CD4-positive, alpha-beta T cell treated with Interleukin-15 for 4 hours (primary cell): Measurements from ENCODE around the gene CCDC102B.
"Not testable (repeated sequence)": the region's sequence is repeated elsewhere in the genome, so short reads cannot be mapped to it uniquely, and the experiment has no call there.

Source experiments
- DNase-seq: peaks from one replicate; pipeline ENCODE4 v3.0.0-alpha.2; 2020; ENCODE audit warnings: low spot score

CCDC102B gene

GRCh38 chr18:68915061-68915460, 117.2 kb downstream of the CCDC102B start:
- no peak for DNase-seq

- DNase-seq, result no peak
These were observed 118.9 kb downstream of the CCDC102B start for GRCh38 chr18:68916734-68917133.

GRCh38 chr18:68918216-68918615, 120.3 kb downstream of the CCDC102B start:
- no peak for DNase-seq

GRCh38 chr18:68919900-68920299, 122.0 kb downstream of the CCDC102B start:
- DNase-seq, result no peak

- DNase-seq, result no peak
These were observed 124.5 kb downstream of the CCDC102B start for GRCh38 chr18:68922392-68922791.

- DNase-seq, result no peak
These were observed 127.4 kb downstream of the CCDC102B start for GRCh38 chr18:68925268-68925667.

GRCh38 chr18:68928762-68929675, 131.1 kb downstream of the CCDC102B start:
- no peak for DNase-seq

GRCh38 chr18:68935686-68936085, 137.8 kb downstream of the CCDC102B start:
- no peak for DNase-seq

GRCh38 chr18:68937029-68937599, 139.2 kb downstream of the CCDC102B start:
- DNase-seq, result no peak

GRCh38 chr18:68940039-68940438, 142.2 kb downstream of the CCDC102B start:
- no peak for DNase-seq

- no peak for DNase-seq
These were observed 142.9 kb downstream of the CCDC102B start for GRCh38 chr18:68940754-68941153.

GRCh38 chr18:68942230-68942629, 144.3 kb downstream of the CCDC102B start:
- no peak for DNase-seq

- DNase-seq, result not testable (repeated sequence)
These were observed 146.0 kb downstream of the CCDC102B start for GRCh38 chr18:68943861-68944260.

GRCh38 chr18:68944330-68944729, 146.4 kb downstream of the CCDC102B start:
- DNase-seq, result no peak

- DNase-seq, result no peak
These were observed 146.9 kb downstream of the CCDC102B start for GRCh38 chr18:68944826-68945225.

- DNase-seq, result no peak
These were observed 150.7 kb downstream of the CCDC102B start for GRCh38 chr18:68948622-68949021.

GRCh38 chr18:68954738-68955137, 156.9 kb downstream of the CCDC102B start:
- DNase-seq, result no peak

- DNase-seq, result no peak
These were observed 158.8 kb downstream of the CCDC102B start for GRCh38 chr18:68956650-68957049.

GRCh38 chr18:68960355-68960754, 162.5 kb downstream of the CCDC102B start:
- DNase-seq, result no peak

- DNase-seq, result no peak
These were observed 164.7 kb downstream of the CCDC102B start for GRCh38 chr18:68962623-68963022.

- DNase-seq, result no peak
These were observed 167.9 kb downstream of the CCDC102B start for GRCh38 chr18:68965817-68966216.

- no peak for DNase-seq
These were observed 171.1 kb downstream of the CCDC102B start for GRCh38 chr18:68969027-68969426.

- no peak for DNase-seq
These were observed 174.3 kb downstream of the CCDC102B start for GRCh38 chr18:68972176-68972575.

- DNase-seq, result no peak
These were observed 181.9 kb downstream of the CCDC102B start for GRCh38 chr18:68979737-68980136.
